NCI-H748 (cell line): ENCODE data around the gene ATP5PB.

Source experiments
- DNase-seq: peaks from one replicate; lab custom pipeline; 2025; ENCODE audit not compliant: unreplicated experiment; lab: John Stamatoyannopoulos, UW

Gene ATP5PB

DNA sequence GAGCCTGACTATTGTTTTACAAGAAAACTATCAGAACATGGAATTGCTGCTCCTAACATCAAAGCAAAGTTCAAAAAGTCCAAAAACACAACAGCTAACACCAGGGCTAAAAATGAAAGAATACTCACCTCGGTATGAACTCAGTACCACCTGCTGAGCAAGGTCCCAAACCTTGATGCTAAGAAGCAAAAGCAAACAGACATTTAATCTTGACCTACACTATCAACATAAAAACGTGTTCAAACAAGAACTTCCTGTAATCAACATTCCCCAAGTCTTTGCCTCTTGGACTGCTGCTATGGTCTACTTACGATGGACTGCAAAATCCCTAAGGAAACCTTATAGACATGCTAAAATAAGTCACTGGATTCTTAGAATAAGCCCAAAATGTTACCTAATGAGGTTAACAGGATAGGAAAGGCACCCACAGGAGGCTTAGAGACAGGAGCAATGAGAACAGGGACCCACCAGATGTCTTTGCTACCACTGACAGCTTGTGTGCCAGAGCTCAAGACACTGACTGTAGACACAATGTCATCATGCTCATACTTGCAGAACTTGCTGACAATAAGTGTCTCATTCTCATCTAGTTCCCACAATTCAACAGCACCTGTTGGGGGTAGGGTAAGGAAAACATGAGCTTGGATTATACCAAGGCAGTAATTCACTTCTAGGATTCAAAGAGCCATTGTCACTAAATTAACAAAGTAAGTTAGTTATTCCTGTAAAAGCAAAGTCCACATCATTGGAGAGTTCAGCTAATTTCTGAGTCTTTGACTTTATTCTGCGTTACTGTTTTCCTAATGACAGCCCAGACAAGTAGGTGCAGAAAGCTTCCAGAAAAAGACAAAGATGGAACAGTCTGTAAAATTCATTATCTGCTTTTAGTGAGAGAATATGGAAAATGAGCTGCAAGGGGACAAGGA, 2.0 kb upstream of the ATP5PB start:
- DNase-seq: no peak

DNA sequence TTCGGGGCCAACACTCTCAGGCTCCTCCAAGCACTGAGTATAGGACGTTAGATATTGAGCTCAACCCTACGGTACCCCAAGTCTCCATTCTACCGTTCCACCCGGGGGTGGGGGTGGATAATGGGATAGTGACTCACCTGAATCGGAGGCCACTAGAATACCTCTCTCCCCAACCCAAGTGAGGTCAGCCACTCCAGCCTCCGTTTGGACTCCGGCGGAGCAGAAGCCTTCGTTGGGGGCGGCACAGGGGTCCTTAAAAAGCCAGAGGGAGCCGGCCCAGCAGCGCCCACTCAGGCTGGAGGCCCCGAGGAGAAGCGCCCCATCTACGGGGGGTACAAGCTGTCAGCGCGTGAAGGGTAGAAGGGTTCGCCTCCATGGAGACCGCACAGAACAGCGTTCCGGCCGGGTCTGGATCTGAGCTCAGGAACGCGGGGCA, 764 bp upstream of the ATP5PB start:
- peak; percentile 40 for DNase-seq

DNA sequence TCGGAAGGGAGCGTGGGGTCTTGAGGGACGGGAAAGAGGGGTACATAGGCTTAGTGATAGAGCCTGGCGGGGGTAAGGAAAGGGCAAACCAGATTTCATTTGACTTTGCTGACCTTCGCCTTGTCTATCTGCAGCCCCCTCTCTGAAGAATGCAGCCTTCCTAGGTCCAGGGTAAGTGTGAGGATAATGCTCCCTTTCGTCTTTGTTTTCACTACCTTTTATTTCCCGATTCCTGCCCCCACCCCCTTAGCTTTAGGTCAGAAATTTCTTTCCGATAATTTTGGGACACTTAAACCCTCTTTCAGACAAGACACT, 396 bp downstream of the ATP5PB start:
- no peak for DNase-seq

DNA sequence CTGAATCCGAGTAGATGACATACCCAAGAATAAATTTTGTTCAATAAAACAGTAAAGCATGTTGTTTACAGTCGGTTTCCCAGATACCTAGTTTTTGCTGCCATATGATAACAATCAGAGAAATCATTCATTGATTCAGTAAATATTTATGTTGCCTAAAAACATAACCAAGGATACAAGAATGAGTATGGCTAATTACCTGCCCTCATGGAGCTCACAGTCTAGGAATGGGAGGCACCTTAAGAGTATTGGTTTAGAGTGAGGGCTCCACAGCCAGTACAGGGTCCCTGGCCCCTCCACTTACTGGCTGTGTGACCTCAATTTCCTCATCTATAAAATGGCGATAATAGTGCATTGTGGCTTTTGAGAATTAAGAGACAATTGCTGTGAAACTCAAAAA, 921 bp downstream of the ATP5PB start:
- DNase-seq: no peak

DNA sequence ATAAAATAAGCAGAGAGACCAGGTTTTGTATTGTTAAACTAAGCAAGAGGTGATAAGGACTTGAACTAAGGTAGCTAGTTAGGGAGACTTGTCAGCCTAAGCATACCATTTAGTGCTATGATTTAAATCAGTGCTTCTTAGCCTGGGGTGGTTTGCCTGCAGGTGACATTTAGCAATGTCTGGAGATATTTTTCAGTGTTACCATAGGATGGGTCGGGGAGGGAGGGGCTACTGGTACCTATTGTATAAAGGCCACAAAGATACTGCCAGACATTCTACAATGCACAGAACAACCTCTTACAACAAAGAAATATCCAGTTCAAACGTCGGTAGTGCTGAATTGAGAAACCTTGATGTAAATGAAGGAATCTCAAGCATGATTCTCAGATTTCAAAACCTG, 3.3 kb downstream of the ATP5PB start:
- DNase-seq: no peak

DNA sequence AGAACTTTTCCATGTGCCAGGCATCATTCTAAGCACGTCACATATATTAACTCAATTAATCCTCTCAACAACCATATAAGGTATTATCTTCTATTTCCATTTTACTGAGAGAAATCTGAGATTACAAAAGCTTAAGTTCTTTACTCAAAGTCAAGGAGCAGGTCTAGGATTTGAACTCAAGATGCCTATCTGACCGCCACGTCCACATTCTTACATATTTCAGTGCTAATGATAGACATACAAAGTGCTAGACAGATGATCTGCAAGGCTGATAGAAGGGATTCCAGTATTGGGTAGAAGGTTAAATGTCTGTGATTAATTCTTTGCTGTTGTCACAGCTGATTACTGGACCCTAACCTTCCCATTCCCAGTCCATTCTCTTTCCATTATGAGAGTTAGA, 4.4 kb downstream of the ATP5PB start:
- DNase-seq: no peak

DNA sequence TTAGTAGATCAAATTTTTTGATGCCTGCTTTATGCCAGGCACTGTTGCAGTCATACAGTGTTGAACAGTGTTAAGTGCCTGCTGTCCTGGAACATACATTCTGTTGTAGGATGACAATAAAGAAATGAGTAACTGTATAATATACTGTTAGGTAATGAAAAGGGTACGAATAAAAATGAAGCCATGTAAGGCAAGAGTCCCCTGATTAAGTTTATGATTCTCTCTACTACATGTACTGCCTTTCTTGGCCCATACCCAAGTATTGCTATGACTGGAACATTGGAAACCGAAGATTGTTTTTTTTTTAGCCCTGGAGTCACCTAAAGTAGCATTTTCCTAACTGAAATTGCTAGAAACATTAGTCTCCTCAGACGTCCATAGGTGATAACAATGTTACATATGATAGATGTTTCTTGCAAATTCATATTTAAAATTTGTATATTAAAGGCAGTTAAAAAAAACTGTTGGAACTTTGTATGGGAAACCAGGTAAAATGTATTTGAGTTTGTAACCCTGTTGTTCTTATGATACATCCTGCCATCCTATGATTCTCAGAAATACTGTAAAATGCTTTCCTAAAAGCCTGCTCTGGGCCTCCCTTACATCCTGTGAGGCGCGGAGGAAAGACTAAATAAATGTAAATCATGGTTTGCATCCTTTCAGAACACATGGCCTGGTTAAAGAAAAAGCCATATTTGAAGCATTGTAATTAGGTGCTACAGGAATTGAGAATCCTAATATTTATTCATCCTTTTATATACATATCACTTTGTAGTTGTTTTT, 5.8 kb downstream of the ATP5PB start:
- no peak for DNase-seq

DNA sequence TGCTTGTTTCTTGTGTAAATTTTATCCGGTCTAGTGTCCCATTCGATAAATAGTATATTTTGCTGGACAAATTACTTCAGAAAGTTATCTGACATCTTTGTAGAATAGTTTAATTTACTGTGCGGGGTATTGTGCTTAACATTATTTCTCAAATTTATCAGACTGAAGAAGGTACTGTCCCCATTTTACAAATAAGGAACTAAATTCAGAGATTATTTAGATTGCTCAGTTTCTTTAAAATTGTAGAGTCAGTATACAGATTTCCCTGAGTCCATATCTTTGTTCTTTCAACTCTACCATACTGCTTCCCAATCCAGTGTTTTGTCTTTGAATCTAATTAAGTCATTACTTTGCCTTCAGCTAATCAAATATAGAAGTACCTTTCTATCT, 6.4 kb downstream of the ATP5PB start:
- no peak for DNase-seq

DNA sequence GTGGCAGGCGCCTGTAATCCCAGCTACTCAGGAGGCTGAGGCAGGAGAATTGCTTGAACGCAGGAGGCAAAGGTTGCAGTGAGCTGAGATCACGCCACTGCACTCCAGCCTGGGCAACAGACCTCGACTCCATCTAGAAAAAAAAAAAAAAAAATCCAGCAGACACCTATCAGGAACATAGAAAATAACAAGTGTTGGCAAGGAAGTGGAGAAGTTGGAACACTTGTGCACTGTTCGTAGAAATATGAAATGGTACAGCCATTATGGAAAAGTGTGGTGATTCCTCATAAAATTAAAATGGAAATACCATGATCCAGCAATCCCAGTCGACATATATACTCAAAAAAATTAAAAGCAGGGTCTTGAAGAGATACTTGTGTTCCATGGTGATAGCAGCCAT, 12.5 kb downstream of the ATP5PB start:
- DNase-seq: no peak

DNA sequence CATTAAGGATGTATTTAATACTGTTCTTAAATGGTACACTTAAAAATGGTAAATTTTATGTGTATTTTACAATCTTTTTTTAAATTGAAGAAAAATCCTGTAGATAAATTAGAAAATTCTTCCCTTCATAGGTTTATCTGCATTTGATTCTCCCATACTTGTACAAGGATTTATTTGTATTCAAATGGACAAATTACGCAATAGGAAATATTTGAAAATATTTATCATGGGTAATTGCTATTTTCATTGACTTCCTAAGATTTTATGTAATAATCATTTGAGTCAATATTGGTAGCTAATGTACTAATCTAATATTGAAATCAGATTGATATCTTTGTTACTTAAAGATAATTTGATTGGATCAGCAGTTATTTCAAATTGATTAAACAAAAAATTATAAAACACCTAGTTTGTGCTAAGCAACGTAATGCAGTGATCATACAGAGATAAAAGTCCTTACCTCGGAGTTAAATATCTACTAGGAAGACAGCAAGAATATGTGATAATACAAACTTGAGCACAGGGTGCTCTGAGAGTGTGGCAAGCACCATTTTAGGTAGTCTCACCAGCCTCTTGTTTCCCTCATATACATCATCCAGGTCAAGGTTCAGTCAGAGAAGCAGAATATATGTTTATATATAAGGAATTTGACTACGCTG, 13.2 kb downstream of the ATP5PB start:
- no peak for DNase-seq

DNA sequence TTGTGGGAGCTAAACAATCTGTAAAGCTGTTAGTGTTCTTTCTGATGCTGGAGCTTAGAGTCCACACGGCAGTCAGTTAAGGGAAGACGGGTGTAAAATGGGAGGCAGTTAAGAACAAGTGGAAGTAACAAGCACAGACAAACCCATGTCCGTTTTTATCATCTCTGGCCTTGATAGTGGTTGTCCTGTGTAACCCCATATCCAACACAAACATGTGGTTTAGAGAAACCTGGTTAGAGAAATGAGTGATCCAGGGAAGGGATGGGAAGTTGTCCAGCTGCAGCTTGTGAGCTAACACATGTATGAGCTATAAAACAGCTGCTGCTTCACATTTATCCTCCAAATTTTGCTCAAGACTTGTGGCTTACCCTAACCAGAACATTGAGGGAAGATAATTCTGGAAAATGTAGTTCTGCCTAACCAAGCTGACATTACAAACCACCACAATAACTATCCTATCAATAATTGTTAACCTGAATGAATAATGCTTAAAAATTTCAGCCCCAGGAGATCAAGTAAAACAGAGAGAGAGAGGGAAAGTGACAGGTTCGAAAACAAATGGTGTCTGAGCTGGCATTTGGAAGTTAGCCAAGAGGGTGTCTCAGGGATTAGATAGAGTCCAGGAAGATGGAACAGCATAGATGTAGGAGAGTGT, 13.9 kb downstream of the ATP5PB start:
- no peak for DNase-seq

DNA sequence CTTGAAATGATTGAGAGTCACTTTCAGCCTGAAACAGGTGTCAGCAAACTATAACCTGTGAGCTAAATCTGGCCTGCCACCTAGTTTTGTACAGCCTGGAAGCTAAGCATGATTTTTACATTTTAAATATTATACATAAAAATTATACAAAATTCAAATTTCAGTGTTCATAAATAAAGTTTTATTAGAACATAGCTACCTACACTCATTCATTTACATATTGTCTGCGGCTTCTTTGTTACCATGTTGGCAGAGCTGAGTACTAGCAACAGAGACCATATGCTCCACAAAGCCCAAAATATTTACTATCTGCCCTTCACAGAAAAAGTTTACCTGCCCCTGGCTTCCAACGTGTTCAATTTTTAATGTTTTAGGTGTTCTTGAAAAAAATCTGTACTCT, 16.5 kb downstream of the ATP5PB start:
- DNase-seq: no peak

DNA sequence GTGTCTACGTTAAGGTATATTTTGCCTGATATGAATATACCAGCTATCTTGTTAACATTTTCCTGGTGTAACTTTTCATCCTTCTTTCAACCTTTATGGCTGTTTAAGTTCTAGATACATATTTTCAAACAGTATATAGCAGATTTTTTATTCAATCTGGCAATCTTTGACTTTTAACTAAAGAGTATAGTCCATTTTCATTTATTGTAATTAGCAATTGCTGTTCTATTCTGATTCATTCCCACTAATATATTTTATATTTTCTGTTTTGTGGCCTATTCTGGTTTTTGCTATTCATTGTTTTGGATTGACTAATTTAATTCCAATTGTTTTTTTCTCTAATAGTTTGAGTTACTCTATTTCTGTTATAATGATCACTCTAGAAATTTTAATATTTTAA, 17.2 kb downstream of the ATP5PB start:
- no peak for DNase-seq

DNA sequence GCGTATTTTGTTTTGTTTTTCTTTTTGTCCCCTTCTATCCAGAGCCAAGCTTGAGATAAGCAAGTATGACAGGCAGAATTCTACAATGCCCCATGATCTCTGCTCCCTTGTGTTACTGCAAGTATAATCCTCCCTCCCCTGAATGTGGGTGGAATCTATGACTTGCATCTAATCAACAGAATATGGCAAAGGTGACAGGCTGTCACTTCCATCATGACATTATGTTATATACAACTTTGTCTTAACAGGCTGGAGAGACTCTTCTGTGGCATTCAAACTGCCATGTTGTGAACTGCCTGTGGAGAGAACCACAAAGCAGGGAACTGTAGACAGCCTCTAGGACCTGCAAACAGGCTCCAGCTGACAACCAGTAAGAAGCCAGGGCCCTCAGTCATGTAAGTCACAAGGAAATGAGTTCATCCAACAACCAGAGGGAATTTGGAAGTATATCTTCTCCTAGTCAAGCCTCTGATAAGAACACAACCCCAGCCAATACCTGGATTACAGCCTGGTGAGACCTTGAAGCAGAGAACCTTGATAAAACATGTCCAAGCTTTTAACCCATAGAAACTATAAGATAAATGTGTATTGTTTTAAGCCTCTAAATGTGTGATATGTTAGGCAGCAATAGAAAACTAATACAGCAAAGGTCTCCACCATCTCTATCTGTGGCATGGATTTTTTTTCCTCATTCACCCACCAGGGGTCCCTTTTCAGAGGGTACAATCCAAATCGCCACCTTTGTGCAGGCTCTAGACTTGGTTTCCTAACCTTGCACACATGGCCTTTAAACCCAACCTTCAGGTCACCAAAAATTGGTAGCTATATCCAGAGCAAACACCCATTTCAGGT, 18.8 kb downstream of the ATP5PB start:
- no peak for DNase-seq

DNA sequence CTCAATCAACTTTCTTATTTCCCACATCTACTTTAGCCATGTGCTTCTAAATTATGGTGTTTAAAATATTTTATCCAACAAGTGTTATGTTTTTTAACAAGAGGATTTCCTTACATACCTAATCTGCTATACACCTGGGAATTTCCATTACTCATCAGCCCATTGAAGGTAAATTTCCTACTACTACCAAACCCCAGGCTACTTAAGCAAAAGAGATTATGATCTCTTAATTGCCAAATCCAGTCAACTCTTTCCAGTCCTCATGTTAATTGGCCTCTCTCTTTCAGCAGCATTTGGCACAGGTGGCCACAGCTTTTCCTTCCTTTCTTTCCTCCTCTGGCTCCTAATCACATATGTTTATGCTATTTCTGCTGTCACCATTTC, 19.4 kb downstream of the ATP5PB start:
- DNase-seq: no peak

DNA sequence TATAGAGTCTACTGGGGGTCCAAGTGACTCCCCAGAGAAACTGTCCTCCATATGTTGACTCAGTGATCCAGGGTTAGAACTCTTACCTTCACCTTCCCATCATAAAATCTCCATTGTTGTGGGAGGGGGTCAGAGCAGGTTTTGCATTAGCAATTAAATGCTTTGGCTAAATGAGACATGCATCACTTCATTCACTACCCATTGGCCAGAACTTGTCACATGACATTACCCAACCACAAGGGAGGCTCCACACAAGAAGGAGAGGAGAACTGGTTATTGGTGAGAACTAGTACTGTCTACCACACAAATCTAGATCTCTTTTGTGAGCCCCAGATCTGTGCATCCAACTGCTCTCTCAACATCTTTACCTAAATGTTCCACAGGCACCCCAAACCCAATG, 20.3 kb downstream of the ATP5PB start:
- no peak for DNase-seq

DNA sequence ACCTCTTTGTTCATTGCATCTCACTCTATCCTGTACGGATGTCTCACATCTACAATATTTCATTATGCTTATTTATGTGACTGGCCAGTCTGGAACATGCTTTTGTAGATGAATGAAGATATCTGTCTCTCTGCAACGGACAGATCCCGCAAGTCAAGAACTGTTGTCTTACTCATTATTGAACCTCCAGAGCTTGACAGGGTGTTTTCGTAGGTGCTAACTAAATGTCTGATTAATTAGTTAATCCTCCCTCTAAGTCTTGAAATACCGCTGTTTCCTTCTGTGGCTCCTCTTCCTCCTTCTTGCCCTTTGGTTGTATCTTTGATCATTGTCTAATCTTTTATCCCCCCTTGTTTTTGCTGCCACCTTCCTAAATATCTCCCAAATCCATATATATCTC, 21.3 kb downstream of the ATP5PB start:
- no peak for DNase-seq

DNA sequence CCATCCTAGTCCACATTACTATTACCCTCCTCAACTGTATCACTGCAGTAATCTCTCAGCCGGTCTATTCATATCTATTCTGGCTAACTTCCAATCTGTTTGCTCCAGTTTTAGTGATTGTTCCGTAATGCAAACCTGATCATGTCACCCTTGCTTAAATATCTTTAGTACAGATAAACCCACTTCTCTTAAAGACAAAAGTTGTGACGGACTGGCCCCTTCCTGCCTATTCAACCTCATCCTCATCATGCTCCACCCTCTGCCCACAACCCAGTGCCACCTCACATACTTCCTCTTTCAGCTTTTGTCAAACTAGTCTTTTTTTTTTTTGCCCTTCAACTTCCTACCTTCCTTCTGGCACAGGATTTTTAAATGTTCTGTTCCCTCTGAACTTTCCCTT, 21.7 kb downstream of the ATP5PB start:
- DNase-seq: no peak

DNA sequence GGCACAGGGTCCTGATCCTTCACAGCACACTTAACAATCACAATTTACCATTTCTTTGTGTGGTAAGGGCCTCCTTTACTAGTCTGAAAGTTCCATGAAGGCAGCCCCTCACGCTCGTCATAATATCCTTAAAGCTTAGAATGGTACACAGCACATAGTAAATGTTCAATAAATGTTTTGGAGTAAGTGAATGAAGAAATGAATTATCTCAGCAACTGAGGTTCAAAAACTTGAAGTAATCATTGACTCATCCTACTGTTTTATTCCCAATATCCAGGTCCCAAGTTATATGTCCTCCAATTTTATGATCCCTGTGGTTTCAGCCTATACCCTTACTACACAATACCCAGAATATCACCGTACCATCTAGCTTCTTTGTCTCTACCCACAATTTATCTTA, 22.3 kb downstream of the ATP5PB start:
- no peak for DNase-seq

DNA sequence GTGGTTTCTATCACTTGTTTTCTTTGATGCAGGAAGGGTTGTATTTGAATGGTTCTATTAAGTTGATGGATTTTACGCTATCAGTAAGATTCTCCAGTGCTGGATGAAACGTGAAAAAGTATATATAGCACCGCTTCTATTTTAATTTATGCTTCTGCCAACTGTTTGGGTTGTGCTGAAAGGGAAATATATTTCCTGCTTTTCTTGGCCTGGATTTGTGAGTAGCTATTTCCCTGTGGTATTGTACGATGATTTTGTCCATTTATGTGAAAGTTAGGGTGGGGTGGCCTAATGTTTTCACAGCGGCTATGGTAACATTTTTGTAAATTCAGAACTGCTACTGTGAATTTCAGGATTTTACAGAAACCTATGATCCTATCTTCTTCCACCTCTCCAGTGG, 24.8 kb downstream of the ATP5PB start:
- DNase-seq: no peak

DNA sequence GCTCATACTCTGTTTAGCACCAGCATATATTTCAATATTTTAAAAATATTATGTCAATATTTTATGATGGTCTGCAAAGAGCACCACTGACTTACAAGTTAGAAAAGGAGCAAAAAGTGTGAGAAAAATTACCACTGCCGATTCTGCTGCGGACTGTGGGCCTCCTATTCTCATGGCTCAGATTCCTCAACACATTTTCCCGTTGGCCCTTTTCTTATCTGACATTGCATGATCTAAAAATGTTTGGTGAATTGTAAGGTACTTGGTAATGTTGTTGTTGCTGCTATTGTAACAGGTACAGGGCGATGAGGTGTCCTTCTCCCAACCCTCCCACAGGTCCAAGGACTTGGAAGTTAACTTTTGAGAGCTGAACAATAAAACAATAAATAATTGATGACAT, 25.3 kb downstream of the ATP5PB start:
- DNase-seq: no peak
